Mucosa of rectum (tissue), 2 donors: ENCODE data around the gene ETS1.

Experiments used
- H3K27ac ChIP-seq, 2 donors: one replicate each; pipeline ENCODE4 v1.7.0; 2013; ENCODE audit warnings: inconsistent platforms in 2 of 2, low read depth in 2 of 2, low read length in 2 of 2
- H3K27me3 ChIP-seq, 2 donors: one replicate each; pipeline ENCODE4 v1.7.0; 2013; ENCODE audit warnings: low read length in 2 of 2; ENCODE audit not compliant: control insufficient read depth in 2 of 2, insufficient read depth in 2 of 2
- H3K36me3 ChIP-seq, 2 donors: one replicate each; pipeline ENCODE4 v1.7.0; 2013; ENCODE audit warnings: low read length in 2 of 2; ENCODE audit not compliant: control insufficient read depth in 2 of 2, insufficient read depth in 2 of 2
- H3K4me1 ChIP-seq, 2 donors: one replicate each; pipeline ENCODE4 v1.7.0; 2013; ENCODE audit warnings: low read length in 2 of 2, mild to moderate bottlenecking in 1 of 2; ENCODE audit not compliant: control insufficient read depth in 2 of 2, insufficient read depth in 2 of 2
- H3K4me3 ChIP-seq, 2 donors: one replicate each; pipeline ENCODE4 v1.7.0; 2013; ENCODE audit warnings: low read length in 2 of 2
- H3K9ac ChIP-seq, 2 donors: one replicate each; pipeline ENCODE4 v1.7.0; 2013; ENCODE audit warnings: low read length in 2 of 2, low read depth in 1 of 2, mild to moderate bottlenecking in 1 of 2
- H3K9me3 ChIP-seq, 2 donors: one replicate each; pipeline ENCODE4 v1.7.0; 2013; ENCODE audit warnings: low read length in 2 of 2; ENCODE audit not compliant: control insufficient read depth in 2 of 2
- donor health status: healthy.
- donor health status: Normal muscosa, but diverticular disease.

ETS1 gene

DNA sequence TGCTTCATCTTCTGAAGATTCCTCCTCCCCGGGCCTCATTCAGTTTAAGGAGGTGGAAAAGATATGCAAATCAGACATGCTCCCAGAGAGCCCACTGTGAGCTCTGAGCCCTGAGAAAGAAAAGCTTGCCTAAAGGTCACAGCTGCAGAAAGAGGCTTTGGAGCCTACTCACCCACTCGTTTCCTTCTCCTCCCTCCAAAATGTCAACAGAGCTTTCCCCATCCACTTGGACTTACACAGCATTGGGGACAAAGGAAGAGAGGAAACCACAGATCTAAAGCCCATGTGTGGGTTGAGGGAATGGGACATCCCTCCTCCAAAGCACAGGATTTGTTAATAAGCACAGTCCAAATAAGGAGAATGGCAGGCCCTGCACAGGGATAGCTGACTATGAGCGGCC, 158.4 kb downstream of the ETS1 start:
- Histone ChIP-seq H3K27me3 (no peaks in the 10 kb centered on the region), H3K4me3 (no peak overlapping the region), H3K27ac (no peak overlapping the region), H3K4me1 (peaks cover 12 to 19% of the 10 kb centered on the region in 2 donors), H3K36me3 (no peaks in the 10 kb centered on the region), H3K9ac (no peak overlapping the region), H3K9me3 (no peaks in the 10 kb centered on the region)

DNA sequence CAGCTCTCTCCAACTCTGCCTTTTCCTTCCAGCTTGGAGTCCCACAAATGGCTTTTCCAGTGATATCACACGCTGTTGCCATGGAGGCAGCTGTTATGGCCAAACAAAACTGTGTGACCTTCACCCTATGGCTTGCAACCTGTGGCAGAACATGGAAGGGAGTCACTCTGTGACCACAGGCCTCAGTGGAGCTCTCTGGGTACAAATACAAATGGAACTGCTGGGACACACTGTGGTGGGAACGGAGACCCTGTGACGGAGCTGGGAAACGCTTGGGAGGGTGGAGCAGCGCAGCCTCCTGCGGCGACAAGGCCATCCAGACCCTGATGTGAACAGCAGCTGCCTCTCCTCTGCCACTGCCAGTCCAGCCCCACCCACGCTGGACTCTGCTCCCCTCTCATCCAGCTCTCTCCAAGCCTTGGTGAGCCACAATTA, 162.5 kb downstream of the ETS1 start:
- Histone ChIP-seq H3K9ac (peak overlapping the region; percentile 34 to 70), H3K4me1 (peaks cover 20 to 24% of the 10 kb centered on the region in 2 donors), H3K36me3 (no peaks in the 10 kb centered on the region), H3K4me3 (peak overlapping the region; percentile 39 to 46), H3K9me3 (no peaks in the 10 kb centered on the region), H3K27me3 (no peaks in the 10 kb centered on the region), H3K27ac (peak overlapping the region; percentile 89 to 95)

DNA sequence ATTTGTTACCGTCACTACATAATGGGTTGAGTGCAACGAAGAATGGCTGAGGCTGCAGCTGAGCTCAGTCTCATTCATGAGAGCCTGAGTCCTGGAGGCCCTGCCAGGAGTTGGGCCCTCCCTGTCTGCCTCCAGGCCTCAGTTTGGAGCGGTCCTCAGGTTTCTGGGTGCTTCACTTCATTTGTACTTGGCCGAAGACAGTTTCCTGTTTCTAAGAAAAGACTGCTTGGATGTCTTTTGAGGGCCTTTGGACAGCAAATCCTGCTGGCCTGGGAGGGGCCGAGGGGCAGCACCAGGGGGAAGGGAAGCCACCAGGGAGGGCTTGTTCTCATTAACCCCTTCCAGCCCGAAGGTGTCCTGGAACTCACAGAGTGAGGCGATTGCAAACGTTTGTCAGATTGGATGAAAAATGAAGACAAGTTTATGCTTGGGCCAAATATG, 163.1 kb downstream of the ETS1 start:
- H3K27me3 ChIP-seq = no peaks in the 10 kb centered on the region
- peak overlapping the region; percentile 34 to 70 for H3K9ac ChIP-seq
- no peaks in the 10 kb centered on the region for H3K9me3 ChIP-seq
- H3K4me3 ChIP-seq = peak overlapping the region in 1 of 2 donors; percentile 39
- H3K36me3 ChIP-seq = no peaks in the 10 kb centered on the region
- H3K4me1 ChIP-seq = peaks cover 20 to 26% of the 10 kb centered on the region in 2 donors
- H3K27ac ChIP-seq = peak overlapping the region; percentile 89 to 95

DNA sequence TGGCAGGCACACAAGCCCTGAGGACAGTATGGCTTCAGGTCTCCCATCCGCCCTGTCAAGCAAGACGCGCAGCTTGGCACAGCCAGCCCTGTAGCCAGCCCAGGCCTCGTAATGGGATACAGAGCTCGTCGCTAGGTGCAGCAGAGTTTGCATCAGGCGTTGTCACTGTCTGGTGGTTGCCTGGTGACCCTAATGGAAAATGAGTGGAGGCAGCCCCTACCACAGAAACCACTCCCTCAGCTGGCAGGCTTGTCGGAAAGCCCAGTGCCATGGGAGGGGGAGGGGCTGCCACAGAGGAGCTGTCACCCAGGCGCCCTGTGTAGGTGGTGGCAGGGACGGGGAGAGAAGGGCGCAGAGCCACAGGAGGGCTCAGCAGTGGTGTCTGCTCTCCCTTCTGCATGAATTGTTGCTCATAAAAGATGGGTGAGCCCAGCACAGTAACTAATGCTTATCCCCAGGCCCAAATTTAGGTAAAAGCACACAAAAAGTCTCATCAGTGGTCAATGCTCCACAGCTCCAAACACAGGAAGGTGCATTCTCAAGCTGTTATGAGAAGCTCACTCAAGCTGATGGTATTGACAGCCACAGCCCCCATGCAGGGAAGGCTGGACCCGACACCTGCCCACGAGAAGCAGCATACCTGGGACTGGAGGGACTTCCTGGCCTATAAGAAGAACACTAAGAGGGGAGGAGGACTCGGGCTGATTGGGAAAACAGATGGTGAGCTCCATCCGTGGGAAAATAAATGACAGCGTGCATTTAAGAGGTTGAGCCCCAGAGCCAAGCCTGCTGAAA, 164.6 kb downstream of the ETS1 start:
- Histone ChIP-seq H3K9me3 (no peaks in the 10 kb centered on the region), H3K4me1 (peaks cover 22 to 30% of the 10 kb centered on the region in 2 donors), H3K27me3 (no peaks in the 10 kb centered on the region), H3K4me3 (no peak overlapping the region), H3K27ac (no peak overlapping the region), H3K9ac (no peak overlapping the region), H3K36me3 (no peaks in the 10 kb centered on the region)

DNA sequence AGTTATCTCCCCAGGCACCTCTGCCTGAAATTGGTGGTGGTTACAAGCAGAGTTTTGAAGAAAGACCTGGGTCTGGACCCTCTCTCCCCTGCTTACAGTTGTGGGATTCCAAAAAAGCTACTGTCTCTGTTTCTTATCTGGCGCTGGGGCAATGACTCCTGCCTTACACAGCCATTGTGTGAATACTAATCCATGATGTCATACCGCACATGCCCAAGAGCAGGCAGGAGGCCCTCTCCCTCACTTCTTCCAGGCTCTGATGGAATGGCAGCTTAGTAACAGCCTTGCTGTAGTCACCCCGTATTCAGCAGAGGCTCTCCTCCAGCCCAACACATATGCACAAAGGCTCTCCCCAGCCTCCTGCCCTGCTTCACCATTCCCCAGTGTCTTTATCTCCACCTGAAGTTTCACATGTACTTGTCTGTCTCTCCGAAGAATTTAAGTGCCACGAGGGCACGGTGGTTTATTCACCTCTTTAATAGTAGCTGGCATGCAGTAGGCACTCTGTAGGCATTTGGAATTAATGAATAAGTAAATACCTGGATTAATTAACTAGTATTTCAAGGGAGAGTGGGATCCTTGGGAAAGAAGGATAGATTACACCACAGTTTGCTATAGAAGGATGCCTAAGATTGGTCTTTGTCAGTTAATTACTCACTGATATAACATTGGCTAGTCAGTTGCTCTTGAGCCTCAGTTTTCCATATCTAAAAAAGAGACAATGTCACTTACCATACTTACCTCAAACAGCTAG, 165.6 kb downstream of the ETS1 start:
- H3K27ac ChIP-seq = peak overlapping the region in 1 of 2 donors; percentile 18
- no peaks in the 10 kb centered on the region for H3K9me3 ChIP-seq
- peaks cover 22 to 30% of the 10 kb centered on the region in 2 donors for H3K4me1 ChIP-seq
- no peaks in the 10 kb centered on the region for H3K36me3 ChIP-seq
- no peaks in the 10 kb centered on the region for H3K27me3 ChIP-seq
- H3K9ac ChIP-seq = no peak overlapping the region
- no peak overlapping the region for H3K4me3 ChIP-seq

DNA sequence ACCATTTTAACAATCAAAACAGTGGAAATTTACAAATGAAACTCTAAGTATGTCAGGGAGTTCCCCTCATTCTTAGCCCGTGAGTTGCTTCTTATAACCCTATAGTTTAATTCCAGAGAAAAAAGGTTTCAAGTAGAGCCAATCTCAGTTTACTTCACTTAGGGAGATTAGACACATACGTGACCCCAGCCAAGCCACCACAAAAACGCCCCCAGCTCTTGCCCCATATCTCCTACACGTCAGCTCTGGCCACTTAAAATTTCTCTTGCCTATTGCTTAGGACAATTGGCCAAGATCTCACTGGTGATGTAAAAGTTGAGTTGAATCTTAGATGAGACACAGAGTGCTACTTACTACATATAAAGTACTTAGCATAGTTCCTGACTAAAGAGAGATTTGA, 166.4 kb downstream of the ETS1 start:
- Histone ChIP-seq H3K4me3 (no peak overlapping the region), H3K36me3 (no peaks in the 10 kb centered on the region), H3K27ac (no peak overlapping the region), H3K4me1 (peaks cover 22 to 29% of the 10 kb centered on the region in 2 donors), H3K27me3 (no peaks in the 10 kb centered on the region), H3K9me3 (no peaks in the 10 kb centered on the region), H3K9ac (no peak overlapping the region)

DNA sequence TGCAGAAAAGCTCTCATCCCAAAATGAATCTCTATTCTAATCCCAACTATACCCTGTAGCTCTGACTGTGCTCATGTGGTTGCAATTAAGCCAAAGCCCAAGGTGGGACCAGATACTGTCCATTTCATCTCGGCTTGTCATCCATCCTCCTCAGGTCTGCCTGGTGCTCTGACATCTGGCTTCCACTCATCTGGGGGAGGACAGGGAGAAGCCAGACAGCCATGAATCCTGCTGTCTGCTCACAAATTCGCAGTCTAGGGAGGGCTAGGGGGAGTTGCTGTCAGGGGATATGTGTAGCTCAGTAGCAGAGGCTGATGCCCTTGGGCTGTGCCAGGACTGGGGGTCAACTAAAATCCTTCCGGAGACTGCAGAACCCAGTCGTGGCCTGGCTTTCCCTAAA, 167.1 kb downstream of the ETS1 start:
- Histone ChIP-seq H3K27ac (no peak overlapping the region), H3K4me3 (no peak overlapping the region), H3K4me1 (peaks cover 20 to 22% of the 10 kb centered on the region in 2 donors), H3K36me3 (no peaks in the 10 kb centered on the region), H3K9ac (no peak overlapping the region), H3K27me3 (no peaks in the 10 kb centered on the region), H3K9me3 (no peaks in the 10 kb centered on the region)

DNA sequence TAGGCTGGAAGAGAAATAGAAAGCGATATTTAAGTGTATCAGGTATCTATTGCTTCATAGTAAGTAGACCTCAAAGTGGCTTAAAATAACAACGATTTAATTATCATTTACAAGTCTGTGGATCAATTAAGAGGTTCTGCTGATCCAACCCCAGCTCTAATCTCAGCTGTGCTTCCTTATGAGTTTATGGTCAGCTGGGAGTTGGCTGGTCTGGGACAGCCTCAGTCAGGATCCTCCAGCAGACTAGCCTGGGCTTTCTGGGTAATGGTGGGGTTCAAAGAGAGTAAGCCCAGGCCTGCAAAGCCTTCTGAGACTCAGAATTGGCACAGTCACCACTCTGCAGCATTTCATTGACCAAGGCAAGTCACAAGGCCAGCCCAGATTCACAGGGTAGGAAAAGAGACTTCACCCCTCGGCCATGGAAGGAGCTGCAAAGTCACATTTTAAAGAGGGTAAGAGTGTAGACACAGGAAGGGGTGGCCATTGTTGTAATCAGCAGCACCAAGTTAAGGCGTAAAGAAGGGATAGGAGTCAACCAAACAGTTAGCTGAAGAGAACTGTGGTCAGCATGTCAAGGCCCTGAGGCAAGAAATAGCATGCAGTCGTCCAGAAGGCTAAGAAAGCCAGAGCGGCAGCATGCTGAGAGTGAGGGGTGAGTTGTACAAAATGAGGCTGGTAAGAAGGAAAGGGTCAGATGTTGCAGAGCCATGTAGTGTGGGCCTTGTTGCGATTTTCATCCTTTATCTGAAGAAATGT, 168.2 kb downstream of the ETS1 start:
- H3K4me3 ChIP-seq = no peak overlapping the region
- H3K9me3 ChIP-seq = no peaks in the 10 kb centered on the region
- no peaks in the 10 kb centered on the region for H3K27me3 ChIP-seq
- H3K27ac ChIP-seq = no peak overlapping the region
- no peaks in the 10 kb centered on the region for H3K36me3 ChIP-seq
- H3K9ac ChIP-seq = no peak overlapping the region
- H3K4me1 ChIP-seq = peaks cover 12% of the 10 kb centered on the region in 2 donors

DNA sequence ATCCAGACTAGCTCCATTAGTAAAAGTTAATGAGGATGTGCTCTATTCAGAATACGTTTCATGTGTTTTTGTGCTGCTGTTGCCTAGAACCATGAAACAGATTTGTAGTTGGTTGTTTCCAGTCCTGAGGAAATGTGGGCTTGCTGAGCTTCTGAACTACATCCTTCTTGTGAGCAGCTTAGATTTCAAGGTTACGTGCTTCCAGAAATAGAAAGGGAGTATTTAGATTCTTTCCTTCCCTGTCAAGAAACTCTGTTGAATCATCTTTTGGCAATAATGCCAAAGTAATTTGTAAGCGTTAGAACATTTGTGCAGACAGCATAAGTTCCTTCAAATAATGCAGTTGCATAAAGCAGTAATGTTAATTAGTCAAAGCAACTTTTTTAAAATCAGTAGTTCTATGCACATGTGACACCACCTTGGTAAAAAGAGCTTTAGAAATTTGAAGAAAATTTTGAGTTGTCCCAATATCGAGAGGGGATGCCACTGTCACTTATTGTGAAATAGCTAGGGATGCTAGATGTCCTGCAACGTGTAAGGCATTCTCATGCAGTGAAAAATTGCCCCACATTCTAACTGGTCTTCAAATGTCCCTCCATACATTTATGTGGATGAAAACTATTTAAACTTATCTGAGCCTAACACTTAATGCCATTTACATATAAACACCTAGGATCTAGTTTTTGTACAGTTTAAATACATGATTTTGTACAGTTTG, 169.6 kb downstream of the ETS1 start:
- peaks cover 5 to 12% of the 10 kb centered on the region in 2 donors for H3K4me1 ChIP-seq
- no peaks in the 10 kb centered on the region for H3K36me3 ChIP-seq
- no peak overlapping the region for H3K9ac ChIP-seq
- no peak overlapping the region for H3K4me3 ChIP-seq
- H3K9me3 ChIP-seq = no peaks in the 10 kb centered on the region
- no peaks in the 10 kb centered on the region for H3K27me3 ChIP-seq
- no peak overlapping the region for H3K27ac ChIP-seq
